Activated CD4-positive, CD25-positive, alpha-beta regulatory T cell (primary cell): ENCODE measurements around the gene GZMM.

ENCODE experiments used
- DNase-seq, 4 experiments: peaks; one replicate each; lab custom pipeline; 2025; lab: John Stamatoyannopoulos, UW

Gene GZMM

DNA sequence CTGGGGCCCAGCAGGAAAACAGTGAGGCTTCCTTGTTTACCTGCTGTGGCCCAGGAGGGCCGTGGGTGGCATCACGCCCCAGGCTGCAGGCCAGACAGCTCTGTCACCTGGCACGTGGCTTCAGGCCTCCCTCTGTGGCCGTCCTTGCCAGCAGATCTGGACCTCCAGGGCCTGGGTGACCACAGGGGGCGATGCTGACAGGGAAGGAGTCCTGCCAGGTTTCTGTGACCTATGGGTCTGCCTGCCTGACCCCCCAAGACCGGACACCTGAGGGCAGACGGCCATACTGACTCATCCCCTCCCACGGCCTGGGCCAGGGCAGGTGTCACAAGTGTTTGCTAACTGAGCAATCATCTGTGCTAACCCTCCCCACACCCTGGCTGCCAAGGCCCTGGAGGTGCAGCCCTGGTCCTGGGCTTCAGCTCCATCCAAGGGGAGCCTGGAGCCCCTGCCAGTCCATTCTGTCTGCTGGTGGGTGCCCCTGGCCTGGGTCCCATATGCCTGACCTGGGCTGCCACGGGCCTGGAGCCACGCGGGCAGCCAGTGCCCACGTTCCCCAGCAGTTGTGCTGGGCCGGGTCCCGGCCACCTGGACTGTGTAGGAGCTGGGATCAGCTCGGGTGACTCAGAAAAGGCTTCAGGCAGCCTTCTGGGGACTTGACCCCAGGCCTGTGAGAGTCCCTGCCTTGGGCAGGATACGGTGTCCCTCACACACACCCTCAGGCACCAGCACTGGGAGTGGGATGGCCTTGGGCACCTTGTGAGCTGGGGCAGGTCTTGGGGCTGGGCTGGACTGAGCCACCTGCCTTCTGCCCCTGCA lies 8.6 kb upstream of the GZMM start:
- no peak for DNase-seq

DNA sequence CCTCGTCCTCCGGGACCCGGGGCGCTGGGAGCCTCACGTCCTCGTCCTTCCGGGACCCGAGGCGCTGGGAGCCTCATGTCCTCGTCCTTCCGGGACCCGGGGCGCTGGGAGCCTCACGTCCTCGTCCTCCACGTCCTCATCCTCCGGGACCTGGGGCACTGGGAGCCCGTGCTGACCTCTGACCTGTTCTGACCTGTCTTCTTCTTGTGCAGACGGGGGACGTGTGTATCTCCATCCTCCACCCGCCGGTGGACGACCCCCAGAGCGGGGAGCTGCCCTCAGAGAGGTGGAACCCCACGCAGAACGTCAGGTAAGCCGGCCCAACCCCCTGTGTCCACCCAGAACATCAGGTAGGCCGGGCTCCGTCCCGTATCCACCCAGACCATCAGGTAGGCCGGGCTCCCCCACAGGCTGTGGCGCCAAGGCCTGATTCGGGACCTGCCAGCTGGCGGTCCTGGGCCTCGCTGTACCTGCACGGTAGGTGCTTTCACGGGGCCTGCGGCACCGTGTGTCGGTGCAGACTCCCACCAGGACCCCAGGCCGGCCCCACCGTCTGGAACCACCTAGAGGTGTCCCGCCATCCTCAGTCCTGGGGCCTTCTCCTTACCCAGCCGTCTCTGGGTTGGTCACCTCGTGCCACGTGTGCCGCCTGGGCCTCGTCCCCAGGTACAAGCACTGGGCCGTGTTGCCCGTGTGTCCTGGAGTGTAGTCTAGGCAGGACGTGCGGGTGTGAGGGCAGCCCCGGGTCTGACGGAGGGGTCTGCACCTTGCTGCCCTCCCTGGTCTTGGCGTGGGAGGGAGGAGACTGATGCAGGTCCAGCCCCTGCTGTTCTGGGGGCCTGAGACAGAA lies 7.6 kb upstream of the GZMM start:
- no peak for DNase-seq

DNA sequence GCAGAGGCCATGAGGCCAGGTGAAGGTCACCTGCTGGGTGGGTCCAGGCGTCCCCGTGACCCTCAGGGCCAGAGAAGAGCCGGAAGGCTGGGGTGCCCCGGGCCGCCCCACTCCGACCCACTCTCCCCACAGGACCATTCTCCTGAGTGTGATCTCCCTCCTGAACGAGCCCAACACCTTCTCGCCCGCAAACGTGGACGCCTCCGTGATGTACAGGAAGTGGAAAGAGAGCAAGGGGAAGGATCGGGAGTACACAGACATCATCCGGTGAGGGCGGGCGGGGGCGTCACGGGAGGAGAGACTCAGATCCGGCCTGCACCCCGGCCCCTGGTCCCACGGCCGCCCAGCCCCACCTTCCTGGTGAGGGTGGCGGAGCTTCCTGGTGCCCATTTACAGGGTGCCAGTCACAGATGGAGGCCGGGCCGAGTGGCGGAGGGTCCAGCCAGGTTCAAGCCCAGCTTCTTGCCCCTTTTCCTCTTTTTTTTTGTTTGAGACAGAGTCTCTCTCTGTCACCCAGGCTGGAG lies 6.9 kb upstream of the GZMM start:
- DNase-seq, result no peak

DNA sequence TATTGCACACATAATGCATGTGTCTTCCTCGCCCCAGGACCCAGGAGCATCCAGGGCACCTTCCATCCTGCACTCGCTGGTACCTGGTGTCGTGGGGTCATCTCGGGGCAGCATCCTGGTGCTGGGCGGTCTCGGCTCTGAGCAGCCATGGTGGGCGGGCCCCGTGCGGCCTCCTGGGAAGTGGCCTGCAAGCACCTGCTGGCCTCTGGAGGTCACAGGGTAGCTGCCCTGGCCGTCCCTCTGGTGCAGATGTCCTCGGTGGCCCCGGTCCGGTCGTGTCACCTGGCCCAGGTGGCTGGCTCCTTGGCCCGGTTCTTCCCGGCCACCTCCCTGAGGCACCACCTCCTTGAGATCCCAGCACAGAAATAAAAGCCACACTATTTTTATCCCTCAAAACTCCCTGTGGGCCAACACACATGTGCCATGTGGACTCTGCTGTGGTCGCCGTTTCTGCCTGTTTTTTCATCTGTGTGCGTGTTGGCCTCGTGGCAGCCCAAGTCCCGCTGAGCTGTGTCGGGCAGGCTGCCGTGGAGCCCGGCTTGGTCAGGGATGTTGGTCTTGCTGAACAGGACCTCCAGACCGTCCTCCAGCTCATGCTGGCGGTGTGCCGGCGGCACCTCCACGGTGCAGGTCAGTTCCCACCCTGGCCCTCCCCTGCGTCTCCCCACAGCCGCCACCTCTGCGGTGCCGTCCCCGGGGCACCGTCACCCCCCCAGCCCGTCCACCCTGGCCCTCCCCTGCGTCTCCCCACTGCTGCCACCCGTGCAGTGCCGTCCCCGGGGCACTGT lies 5.0 kb upstream of the GZMM start:
- no peak for DNase-seq

DNA sequence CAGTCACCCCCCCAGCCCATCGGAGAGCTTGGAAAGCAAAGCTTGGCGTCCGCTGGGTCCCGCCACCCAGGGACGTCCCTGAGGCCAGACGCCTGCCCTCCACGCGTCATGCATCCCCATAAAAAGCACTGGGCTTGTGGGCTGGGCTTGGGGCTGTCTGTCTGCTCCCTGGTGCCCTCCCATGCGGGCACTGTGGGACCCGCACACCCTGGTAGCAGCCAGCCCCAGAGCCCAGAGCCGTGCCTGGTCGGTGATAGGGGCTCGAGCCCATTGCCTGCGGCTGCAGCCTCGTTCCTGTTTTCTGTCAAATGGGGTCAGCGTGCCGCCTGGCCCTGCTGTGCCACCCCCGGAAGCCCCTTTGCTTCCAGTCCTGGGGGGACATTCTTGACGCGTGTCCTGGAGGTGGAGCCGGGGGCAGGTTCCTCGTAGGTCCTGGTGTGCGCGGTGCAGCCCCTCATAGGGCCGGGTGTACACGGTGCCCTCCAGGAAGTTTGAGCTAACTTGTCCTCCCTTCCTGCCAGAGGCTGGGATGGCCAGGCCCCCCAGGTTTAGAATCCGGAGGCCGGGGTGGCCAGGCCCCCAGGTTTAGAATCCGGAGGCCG lies 4.3 kb upstream of the GZMM start:
- DNase-seq, result no peak

DNA sequence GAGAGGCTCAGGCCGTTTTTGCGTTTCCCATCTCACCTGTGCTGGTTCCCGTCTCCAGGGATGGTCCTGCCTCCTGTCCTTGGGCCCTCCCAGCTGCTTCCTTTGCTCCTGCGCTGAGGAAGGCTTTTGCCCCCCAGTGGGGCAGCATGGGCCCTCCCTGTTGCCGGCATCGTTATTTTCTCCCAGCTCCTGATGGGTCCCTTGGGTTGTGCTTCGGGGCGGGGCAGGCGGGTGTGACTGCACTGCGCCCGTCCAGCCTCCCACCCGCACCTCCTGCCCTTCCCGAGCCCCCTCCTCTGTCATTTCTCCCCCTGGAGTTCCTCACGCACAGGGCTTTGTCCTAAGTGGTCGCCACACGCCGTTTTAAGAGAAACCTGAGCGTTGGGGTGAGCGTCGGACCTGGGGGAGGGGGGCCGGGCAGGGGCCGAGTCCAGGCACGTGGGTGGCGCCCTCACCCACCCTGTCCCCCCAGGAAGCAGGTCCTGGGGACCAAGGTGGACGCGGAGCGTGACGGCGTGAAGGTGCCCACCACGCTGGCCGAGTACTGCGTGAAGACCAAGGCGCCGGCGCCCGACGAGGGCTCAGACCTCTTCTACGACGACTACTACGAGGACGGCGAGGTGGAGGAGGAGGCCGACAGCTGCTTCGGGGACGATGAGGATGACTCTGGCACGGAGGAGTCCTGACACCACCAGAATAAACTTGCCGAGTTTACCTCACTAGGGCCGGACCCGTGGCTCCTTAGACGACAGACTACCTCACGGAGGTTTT lies 2.8 kb upstream of the GZMM start:
- no peak for DNase-seq

DNA sequence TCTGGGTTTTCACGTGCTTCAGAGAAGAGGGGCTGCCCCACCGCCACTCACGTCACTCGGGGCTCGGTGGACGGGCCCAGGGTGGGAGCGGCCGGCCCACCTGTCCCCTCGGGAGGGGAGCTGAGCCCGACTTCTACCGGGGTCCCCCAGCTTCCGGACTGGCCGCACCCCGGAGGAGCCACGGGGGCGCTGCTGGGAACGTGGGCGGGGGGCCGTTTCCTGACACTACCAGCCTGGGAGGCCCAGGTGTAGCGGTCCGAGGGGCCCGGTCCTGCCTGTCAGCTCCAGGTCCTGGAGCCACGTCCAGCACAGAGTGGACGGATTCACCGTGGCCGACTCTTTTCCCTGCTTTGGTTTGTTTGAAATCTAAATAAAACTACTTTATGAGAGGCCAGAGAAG lies 2.2 kb upstream of the GZMM start:
- DNase-seq, result no peak

DNA sequence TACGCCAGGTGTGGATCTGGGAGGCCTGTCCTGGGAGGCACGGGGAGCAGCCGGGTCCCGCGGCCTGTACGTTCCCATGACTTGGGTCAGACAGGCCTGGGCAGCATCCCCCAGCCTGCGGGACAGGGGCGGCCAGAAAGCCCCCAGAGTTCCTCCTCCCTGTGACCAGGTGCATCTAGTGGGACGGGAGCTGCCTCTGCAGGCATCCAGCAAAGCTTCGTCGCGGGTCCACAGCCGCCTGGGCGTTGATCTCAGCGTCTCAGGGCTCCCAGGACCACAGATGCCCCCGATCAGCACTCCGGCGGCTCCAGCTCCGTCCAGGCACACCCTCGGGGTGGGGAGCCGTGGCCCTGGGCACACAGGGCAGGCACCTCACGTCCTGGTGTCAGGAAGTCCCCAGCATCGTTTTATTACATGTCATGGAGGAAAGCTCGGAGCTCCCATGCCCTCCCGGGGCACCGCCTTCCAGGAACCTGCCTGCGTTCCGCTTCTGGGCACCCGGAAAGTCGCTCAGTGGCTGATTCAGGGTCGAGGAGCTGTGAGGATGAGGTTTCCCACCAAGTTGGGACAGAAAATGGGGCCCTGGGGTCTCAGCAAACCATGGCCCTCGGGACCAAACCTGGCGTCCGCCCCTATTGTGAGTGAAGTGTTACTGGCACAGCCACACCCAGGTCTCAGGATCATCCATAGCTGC lies 1.5 kb upstream of the GZMM start:
- no peak for DNase-seq

DNA sequence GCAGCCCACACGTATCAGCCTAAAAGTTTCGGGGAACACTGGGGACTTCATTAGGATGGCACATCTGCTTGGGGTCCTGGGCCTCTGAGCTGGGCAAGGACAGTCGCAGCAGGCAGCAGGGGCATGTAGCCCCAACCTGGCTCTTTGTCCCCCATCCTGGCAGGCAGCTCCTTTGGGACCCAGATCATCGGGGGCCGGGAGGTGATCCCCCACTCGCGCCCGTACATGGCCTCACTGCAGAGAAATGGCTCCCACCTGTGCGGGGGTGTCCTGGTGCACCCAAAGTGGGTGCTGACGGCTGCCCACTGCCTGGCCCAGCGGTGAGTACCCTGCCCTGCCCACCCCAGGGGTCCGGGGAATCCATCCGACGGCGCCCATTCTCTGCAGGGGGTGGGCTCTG lies 3.3 kb downstream of the GZMM start:
- no peak for DNase-seq

DNA sequence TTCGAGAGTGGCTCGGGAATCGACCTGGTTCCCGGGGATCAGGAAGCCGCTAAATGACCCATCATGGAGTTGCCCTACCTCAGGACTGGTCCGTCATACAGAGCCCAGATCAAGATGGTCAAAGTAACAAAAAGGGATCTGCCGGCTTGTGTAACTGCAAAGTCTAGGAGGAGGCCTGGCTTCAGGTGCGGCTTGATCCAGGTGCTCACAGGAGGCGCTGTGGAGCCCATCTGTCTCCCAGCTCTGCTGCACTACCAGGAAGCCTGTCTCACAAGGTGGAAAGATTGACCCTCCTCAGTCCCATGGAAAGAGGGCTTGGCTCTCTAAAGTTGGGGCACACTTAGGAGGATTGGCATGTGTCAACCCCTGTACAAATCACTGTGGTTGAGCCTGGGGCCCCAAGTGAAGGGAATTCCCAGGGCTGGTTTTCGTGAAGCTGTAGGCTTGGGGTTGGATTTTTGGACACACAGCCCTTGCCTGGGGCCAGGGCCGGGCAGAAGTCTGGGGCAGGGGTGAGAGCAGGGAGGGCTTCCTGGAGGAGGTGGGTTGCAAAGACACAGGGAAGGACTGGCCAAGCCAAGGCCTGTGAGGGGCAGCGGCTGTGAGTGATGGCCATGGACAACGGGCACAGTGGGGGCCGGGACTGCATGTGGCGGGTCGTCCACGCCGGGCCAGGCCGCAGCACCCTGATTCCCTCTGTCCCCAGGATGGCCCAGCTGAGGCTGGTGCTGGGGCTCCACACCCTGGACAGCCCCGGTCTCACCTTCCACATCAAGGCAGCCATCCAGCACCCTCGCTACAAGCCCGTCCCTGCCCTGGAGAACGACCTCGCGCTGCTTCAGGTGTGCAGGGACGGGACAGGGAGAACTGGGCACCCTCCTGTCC lies 4.2 kb downstream of the GZMM start:
- DNase-seq, result no peak

DNA sequence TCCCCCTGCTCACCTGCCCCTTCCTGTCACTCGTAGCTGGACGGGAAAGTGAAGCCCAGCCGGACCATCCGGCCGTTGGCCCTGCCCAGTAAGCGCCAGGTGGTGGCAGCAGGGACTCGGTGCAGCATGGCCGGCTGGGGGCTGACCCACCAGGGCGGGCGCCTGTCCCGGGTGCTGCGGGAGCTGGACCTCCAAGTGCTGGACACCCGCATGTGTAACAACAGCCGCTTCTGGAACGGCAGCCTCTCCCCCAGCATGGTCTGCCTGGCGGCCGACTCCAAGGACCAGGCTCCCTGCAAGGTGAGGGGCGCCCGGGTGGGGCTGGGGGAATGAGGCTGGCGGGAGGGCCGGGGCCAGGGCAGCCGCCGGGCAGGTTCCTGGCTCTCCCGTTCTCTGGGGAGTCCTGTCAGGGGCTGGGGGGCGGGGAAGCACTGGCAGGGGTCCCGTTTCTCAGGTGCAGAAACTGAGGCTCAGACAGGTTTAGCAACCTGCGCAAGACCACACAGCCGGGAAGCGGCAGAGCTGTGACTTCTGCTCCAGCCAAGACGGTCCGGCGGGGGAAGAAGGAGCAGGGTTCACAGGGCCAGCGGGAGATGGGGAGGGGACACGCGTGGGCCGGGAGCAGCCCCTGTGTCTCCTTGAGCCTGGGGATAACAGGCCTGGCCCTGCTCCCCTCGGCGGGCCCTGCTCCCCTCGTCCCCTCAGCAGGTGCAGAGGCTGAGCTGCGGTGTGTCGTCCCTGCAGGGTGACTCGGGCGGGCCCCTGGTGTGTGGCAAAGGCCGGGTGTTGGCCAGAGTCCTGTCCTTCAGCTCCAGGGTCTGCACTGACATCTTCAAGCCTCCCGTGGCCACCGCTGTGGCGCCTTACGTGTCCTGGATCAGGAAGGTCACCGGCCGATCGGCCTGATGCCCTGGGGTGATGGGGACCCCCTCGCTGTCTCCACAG lies 5.3 kb downstream of the GZMM start:
- no peak for DNase-seq

DNA sequence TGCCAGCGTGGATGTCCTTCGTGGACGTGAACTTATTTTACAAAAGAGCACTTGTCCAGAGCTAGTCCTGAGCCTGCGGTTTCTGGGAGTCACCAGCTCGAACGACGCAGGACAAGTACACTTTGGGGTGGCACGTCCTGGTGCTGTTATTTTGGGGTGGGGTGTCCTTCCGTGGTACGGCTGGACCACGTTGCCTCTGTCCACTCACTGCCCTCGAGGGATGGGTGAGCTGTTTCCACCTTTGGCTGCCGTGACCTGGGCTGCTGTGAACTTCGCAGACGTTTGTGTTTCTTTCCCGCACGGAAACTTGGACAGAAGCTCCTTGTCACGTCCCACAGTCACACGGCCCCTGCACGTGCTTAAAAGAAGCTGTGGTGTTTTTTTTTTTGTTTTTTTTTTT lies 11.0 kb downstream of the GZMM start:
- DNase-seq, result no peak

DNA sequence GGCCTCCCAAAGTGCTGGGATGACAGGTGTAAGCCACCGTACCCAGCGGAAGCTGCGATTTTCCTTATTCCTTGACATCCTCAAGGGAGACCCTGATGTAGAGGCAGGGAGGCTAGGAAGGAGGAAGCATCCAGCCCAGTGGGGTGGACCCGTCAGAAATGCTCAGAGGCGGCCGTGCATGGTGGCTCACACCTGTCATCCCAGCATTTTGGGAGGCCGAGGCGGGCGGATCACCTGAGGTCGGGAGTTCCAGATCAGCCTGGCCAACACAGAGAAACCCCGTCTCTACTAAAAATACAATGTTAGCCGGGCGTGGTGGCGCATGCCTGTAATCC lies 11.6 kb downstream of the GZMM start:
- DNase-seq, result no peak

DNA sequence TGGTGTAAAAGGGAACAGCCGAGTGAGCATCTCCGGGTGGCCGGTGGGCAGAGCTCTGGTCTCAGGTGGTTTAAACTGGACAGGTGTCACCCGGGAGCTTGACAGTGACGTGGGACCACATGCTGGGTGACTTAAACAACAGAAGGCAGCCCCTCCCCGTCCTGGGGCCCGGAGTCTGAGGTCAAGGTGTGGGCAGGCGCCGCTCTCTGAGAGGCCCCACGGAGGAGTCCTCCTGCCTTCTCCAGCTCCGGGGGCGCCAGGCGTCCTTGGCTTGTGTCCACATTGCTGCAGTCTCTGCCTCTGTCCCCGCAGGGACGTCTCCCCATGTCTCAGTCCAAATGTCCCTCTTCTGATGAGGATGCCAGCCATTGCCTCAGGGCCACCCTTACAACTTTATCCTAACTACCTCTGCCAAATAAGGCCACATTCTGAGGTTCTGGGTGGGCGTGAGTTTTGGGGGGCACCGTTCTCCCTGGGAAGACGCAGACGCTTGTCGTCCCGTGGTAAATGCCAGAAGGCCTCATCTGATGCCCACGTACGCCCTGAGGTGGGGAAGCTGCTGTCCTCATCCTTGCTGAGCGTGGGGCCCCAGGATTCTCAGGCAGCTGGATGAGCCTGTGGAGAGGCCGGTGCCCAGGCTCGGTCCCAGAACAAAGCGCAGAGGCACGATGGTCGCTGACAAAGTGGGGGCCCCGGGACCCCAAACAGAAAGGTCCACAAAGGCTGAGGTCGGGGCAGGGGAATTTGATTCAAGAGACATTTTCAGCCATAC lies 12.9 kb downstream of the GZMM start:
- no peak for DNase-seq

DNA sequence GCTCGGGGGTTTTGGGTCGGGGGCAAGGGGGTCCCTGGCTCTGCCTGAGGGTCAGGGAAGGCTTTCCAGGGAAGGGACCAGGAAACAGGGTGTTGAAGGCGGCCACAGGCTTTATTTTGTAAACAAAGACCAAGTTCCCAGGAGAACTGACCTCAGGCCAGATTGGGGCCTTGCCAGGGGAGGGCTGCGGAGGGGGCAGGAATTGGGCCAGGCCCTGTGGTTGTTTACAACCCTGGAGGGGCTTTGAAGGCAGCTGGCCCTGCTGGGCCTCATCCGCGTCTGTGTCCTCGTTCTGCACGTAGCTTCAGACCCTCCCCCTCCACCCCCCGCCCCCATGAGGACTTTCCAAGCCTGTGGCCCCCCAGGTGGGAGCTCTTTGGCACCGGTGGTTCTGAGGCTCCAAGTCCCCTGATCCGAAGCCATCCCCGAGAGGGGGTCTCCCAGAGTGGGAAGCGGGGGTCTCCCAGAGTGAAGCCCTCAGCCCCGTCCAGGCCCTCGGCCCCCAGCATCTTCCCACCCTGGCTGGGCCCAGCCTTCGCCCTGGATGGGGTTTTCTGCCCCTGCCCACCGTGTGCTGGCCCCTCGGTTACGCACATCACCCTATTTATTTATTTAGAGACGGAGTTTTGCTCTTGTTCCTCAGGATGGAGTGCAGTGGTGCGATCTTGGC lies 15.1 kb downstream of the GZMM start:
- no peak for DNase-seq

DNA sequence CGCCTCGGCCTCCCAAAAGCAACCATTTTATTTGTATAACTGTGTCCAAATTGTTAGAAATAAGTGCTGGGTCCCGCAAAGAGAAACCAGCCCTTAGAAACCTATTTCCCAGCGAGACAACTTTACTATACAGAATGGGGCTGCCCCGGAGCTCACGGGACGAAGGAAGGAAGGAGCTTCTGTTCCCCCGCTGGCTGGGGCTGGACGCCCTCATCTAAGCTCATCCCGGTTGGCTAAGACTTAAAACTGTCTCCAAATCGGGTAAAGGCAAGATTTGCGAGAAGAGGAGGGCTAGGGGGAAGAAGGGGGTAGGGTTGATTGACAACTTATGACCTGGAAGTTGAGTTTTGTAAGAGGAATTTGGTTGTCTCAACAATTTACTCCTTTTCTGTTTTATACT lies 16.3 kb downstream of the GZMM start:
- DNase-seq, result no peak

DNA sequence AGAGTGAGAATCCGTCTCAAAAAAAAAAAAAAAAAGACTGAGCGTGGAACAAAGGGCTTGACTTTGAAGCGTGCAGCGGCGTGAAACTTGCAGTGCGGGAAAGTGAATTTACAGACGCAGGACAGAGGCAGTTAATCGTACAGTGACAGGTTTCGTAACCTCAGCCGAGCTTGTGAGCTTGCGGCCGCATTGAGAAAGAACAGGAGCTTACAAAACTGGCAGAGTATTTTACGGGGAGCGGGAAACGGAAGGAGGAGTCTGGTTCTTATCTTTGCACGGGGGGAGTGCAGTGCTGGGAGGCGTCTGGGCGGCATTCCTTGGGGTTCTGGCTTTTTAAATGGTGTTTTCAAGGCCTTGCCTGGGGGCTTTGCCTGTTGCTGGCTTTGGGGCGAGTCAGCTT lies 22.6 kb downstream of the GZMM start:
- no peak for DNase-seq
